ENCODE results near the gene BBX.
"Not testable (repeated sequence)": the region's sequence is repeated elsewhere in the genome, so short reads cannot be mapped to it uniquely, and the experiment has no call there.

BBX gene

GRCh38 chr3:107697855-107698254, 175.1 kb downstream of the BBX start:
- not testable (repeated sequence) for H3K27ac ChIP-seq (ENCODE audit: low read length)
- WGBS (ENCODE audit: insufficient coverage, insufficient read length): 100% methylated on average over 2 of the region's 23 CpGs

GRCh38 chr3:107699682-107700081, 176.9 kb downstream of the BBX start:
- Histone ChIP-seq H3K9me3 (ENCODE audit: control insufficient read depth, insufficient read depth, low read length) (no peaks in the 10 kb centered on the region), H3K27me3 (ENCODE audit: control insufficient read depth, insufficient read depth, low read length) (no peaks in the 10 kb centered on the region), H3K36me3 (ENCODE audit: control insufficient read depth, insufficient read depth, low read length) (no peaks in the 10 kb centered on the region), H3K4me3 (ENCODE audit: low read length) (no peak overlapping the region), H3K27ac (ENCODE audit: low read length) (no peak overlapping the region), H3K4me1 (ENCODE audit: control insufficient read depth, insufficient read depth, low read length) (no peaks in the 10 kb centered on the region)
- WGBS (ENCODE audit: insufficient coverage, insufficient read length): no CpG with 5 or more reads among the region's 2 CpGs
- no peak for DNase-seq (ENCODE audit: low read depth, low spot score)

More at GRCh38 chr3:107697855-107698254, 175.1 kb downstream of the BBX start:
- DNase-seq (ENCODE audit: low read depth, low spot score); H3K4me1 ChIP-seq (ENCODE audit: control insufficient read depth, insufficient read depth, low read length); H3K27me3 ChIP-seq (ENCODE audit: control insufficient read depth, insufficient read depth, low read length); H3K9me3 ChIP-seq (ENCODE audit: control insufficient read depth, insufficient read depth, low read length); H3K36me3 ChIP-seq (ENCODE audit: control insufficient read depth, insufficient read depth, low read length): not testable (repeated sequence)
- H3K4me3 ChIP-seq (ENCODE audit: low read length): peak overlapping the region; percentile 26; the same call in 1 of the 2 replicates

DNA sequence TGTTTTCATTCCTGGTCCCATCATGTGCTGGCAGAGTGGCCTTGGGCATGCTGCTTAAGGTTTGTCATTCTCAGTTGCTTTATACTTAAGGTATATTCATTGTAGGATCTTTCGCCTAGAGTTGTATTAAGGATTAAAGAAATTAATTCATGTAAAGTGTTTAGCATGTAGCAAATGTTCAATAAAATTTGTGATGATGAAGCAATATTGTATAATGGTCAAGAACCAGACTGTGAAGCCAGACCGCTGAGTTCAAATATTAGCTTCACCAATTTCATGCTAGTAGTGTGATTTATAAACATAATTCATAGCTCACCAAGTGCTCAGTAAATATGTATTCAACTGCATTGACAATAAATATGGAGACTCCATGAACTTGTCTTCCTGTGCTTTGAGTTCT, 178.5 kb downstream of the BBX start:
- no peaks in the 10 kb centered on the region for H3K9me3 ChIP-seq (ENCODE audit: control insufficient read depth, insufficient read depth, low read length)
- H3K36me3 ChIP-seq (ENCODE audit: control insufficient read depth, insufficient read depth, low read length): no peaks in the 10 kb centered on the region
- no peak for DNase-seq (ENCODE audit: low read depth, low spot score)
- H3K4me3 ChIP-seq (ENCODE audit: low read length): no peak overlapping the region
- H3K27ac ChIP-seq (ENCODE audit: low read length): no peak overlapping the region
- H3K27me3 ChIP-seq (ENCODE audit: control insufficient read depth, insufficient read depth, low read length): no peaks in the 10 kb centered on the region
- no peaks in the 10 kb centered on the region for H3K4me1 ChIP-seq (ENCODE audit: control insufficient read depth, insufficient read depth, low read length)
- WGBS (ENCODE audit: insufficient coverage, insufficient read length): no CpG with 5 or more reads among the region's 2 CpGs

- no peak for DNase-seq (ENCODE audit: low read depth, low spot score)
- no CpG with 5 or more reads among the region's 1 CpG for WGBS (ENCODE audit: insufficient coverage, insufficient read length)
Measured at GRCh38 chr3:107704477-107704876, 181.7 kb downstream of the BBX start.

GRCh38 chr3:107705046-107705445, 182.3 kb downstream of the BBX start:
- Histone ChIP-seq H3K27me3 (ENCODE audit: control insufficient read depth, insufficient read depth, low read length) (no peaks in the 10 kb centered on the region), H3K36me3 (ENCODE audit: control insufficient read depth, insufficient read depth, low read length) (no peaks in the 10 kb centered on the region), H3K27ac (ENCODE audit: low read length) (no peak overlapping the region), H3K4me1 (ENCODE audit: control insufficient read depth, insufficient read depth, low read length) (no peaks in the 10 kb centered on the region), H3K4me3 (ENCODE audit: low read length) (no peak overlapping the region), H3K9me3 (ENCODE audit: control insufficient read depth, insufficient read depth, low read length) (no peaks in the 10 kb centered on the region)
- WGBS (ENCODE audit: insufficient coverage, insufficient read length): no CpG with 5 or more reads among the region's 5 CpGs
- DNase-seq (ENCODE audit: low read depth, low spot score): no peak

More at GRCh38 chr3:107704477-107704876, 181.7 kb downstream of the BBX start:
- no peaks in the 10 kb centered on the region for H3K4me1 ChIP-seq (ENCODE audit: control insufficient read depth, insufficient read depth, low read length)
- H3K36me3 ChIP-seq (ENCODE audit: control insufficient read depth, insufficient read depth, low read length): no peaks in the 10 kb centered on the region
- H3K27ac ChIP-seq (ENCODE audit: low read length): no peak overlapping the region
- no peaks in the 10 kb centered on the region for H3K27me3 ChIP-seq (ENCODE audit: control insufficient read depth, insufficient read depth, low read length)
- no peak overlapping the region for H3K4me3 ChIP-seq (ENCODE audit: low read length)
- H3K9me3 ChIP-seq (ENCODE audit: control insufficient read depth, insufficient read depth, low read length): no peaks in the 10 kb centered on the region

GRCh38 chr3:107710851-107711250, 188.1 kb downstream of the BBX start:
- DNase-seq (ENCODE audit: low read depth, low spot score): no peak
- whole genome bisulfite sequencing (ENCODE audit: insufficient coverage, insufficient read length): no CpG with 5 or more reads among the region's 5 CpGs
- Histone ChIP-seq H3K4me3 (ENCODE audit: low read length) (no peak overlapping the region), H3K4me1 (ENCODE audit: control insufficient read depth, insufficient read depth, low read length) (no peaks in the 10 kb centered on the region), H3K27me3 (ENCODE audit: control insufficient read depth, insufficient read depth, low read length) (no peaks in the 10 kb centered on the region), H3K27ac (ENCODE audit: low read length) (no peak overlapping the region), H3K9me3 (ENCODE audit: control insufficient read depth, insufficient read depth, low read length) (no peaks in the 10 kb centered on the region), H3K36me3 (ENCODE audit: control insufficient read depth, insufficient read depth, low read length) (no peaks in the 10 kb centered on the region)

GRCh38 chr3:107716734-107717133, 194.0 kb downstream of the BBX start:
- Histone ChIP-seq H3K9me3 (ENCODE audit: control insufficient read depth, insufficient read depth, low read length) (no peaks in the 10 kb centered on the region), H3K27ac (ENCODE audit: low read length) (no peak overlapping the region), H3K36me3 (ENCODE audit: control insufficient read depth, insufficient read depth, low read length) (no peaks in the 10 kb centered on the region), H3K4me3 (ENCODE audit: low read length) (no peak overlapping the region), H3K4me1 (ENCODE audit: control insufficient read depth, insufficient read depth, low read length) (no peaks in the 10 kb centered on the region), H3K27me3 (ENCODE audit: control insufficient read depth, insufficient read depth, low read length) (no peaks in the 10 kb centered on the region)
- WGBS (ENCODE audit: insufficient coverage, insufficient read length): no CpG with 5 or more reads among the region's 3 CpGs
- no peak for DNase-seq (ENCODE audit: low read depth, low spot score)

- Histone ChIP-seq H3K9me3 (ENCODE audit: control insufficient read depth, insufficient read depth, low read length) (no peaks in the 10 kb centered on the region), H3K4me3 (ENCODE audit: low read length) (no peak overlapping the region), H3K27ac (ENCODE audit: low read length) (no peak overlapping the region), H3K36me3 (ENCODE audit: control insufficient read depth, insufficient read depth, low read length) (no peaks in the 10 kb centered on the region), H3K27me3 (ENCODE audit: control insufficient read depth, insufficient read depth, low read length) (no peaks in the 10 kb centered on the region), H3K4me1 (ENCODE audit: control insufficient read depth, insufficient read depth, low read length) (no peaks in the 10 kb centered on the region)
- WGBS (ENCODE audit: insufficient coverage, insufficient read length): no CpG with 5 or more reads among the region's 2 CpGs
- DNase-seq (ENCODE audit: low read depth, low spot score): no peak
Measured at GRCh38 chr3:107718547-107718946, 195.8 kb downstream of the BBX start.

- Histone ChIP-seq H3K27me3 (ENCODE audit: control insufficient read depth, insufficient read depth, low read length) (no peaks in the 10 kb centered on the region), H3K9me3 (ENCODE audit: control insufficient read depth, insufficient read depth, low read length) (no peaks in the 10 kb centered on the region), H3K36me3 (ENCODE audit: control insufficient read depth, insufficient read depth, low read length) (no peaks in the 10 kb centered on the region), H3K27ac (ENCODE audit: low read length) (no peak overlapping the region), H3K4me3 (ENCODE audit: low read length) (no peak overlapping the region), H3K4me1 (ENCODE audit: control insufficient read depth, insufficient read depth, low read length) (no peaks in the 10 kb centered on the region)
- no peak for DNase-seq (ENCODE audit: low read depth, low spot score)
- no CpG with 5 or more reads among the region's 4 CpGs for WGBS (ENCODE audit: insufficient coverage, insufficient read length)
Measured at GRCh38 chr3:107727102-107727501, 204.3 kb downstream of the BBX start.

GRCh38 chr3:107729686-107730085, 206.9 kb downstream of the BBX start:
- H3K9me3 ChIP-seq (ENCODE audit: control insufficient read depth, insufficient read depth, low read length): no peaks in the 10 kb centered on the region
- no peaks in the 10 kb centered on the region for H3K27me3 ChIP-seq (ENCODE audit: control insufficient read depth, insufficient read depth, low read length)
- no peak overlapping the region for H3K27ac ChIP-seq (ENCODE audit: low read length)
- H3K4me1 ChIP-seq (ENCODE audit: control insufficient read depth, insufficient read depth, low read length): no peaks in the 10 kb centered on the region
- DNase-seq (ENCODE audit: low read depth, low spot score): no peak
- H3K36me3 ChIP-seq (ENCODE audit: control insufficient read depth, insufficient read depth, low read length): no peaks in the 10 kb centered on the region
- no peak overlapping the region for H3K4me3 ChIP-seq (ENCODE audit: low read length)
- no CpG with 5 or more reads among the region's 4 CpGs for WGBS (ENCODE audit: insufficient coverage, insufficient read length)

DNA sequence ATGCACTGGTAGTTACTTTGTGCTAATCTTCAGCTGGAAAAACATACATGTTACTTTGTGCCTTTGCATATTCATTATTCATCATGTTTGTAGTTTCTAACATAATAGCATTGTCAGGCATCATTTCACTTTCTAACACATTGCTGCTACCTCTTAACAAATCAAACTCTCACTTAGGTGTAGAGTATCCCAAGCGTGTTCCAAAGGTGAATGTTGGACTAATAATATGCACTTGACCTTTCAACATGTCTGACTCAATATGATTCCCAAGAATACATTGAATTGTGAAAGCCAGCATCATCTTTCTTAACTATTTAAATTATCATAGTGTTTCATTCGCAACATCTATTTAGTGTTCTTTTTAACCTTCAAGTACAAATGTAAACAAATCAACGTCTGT, 211.6 kb downstream of the BBX start:
- Histone ChIP-seq H3K27ac (ENCODE audit: low read length) (no peak overlapping the region), H3K4me1 (ENCODE audit: control insufficient read depth, insufficient read depth, low read length) (no peaks in the 10 kb centered on the region), H3K9me3 (ENCODE audit: control insufficient read depth, insufficient read depth, low read length) (no peaks in the 10 kb centered on the region), H3K4me3 (ENCODE audit: low read length) (no peak overlapping the region), H3K36me3 (ENCODE audit: control insufficient read depth, insufficient read depth, low read length) (no peaks in the 10 kb centered on the region), H3K27me3 (ENCODE audit: control insufficient read depth, insufficient read depth, low read length) (no peaks in the 10 kb centered on the region)
- no peak for DNase-seq (ENCODE audit: low read depth, low spot score)
- no CpG with 5 or more reads among the region's 3 CpGs for WGBS (ENCODE audit: insufficient coverage, insufficient read length)

Measured in iPS DF 6.9 (cell line).